ENCODE data around the gene COL11A1.

COL11A1 gene

DNA sequence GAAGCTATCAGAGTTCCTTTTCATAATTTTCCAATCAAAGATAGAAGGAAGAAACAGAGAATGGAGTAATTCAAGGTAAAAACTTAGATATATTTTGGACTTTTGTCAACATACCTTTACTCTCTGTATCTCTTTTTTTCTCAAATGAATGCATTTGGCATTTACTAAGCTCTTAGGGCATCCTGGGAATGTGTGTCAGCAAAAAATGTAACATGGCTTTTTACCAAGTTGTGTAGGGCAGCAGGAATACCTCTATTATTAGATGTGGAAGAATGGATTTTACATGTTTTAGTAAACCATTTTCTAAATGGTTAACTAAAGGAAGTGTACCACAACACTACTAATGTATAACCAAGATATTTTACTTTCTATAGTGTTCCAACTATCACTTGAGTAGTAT, 4.2 kb upstream of the COL11A1 start:
- TF ChIP-seq TAF1 (IDR thresholded peaks at IDR 0.05; ENCODE audit: borderline replicate concordance, low read depth, low read length) = no peak
- TF ChIP-seq POLR2AphosphoS5 (IDR thresholded peaks at IDR 0.05; ENCODE audit: low read depth, low read length) = no peak
- no peak for TF ChIP-seq POLR2A (IDR thresholded peaks at IDR 0.05; ENCODE audit: low read depth, low read length)
- FAIRE-seq (no peak), DNase-seq (ENCODE audit: insufficient read length) (no peak)

DNA sequence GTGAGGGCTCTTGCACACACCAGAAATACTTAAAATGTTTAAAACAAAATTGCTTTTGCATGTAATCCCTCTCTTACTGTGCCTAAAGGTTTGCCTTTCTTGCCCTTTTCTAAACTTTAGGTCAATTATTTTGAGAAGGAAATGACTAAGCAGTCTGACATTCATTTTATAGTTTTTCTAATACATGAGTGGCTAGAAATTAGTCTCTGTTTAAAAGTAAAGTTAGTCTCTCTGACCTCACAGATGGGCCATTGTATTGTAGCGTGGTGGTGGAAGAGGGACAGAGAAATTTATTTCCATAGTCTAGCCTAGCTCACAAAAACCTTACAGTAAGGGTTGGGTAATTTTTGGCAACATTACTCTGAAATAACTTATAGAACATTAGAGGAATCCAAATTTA, 3.6 kb upstream of the COL11A1 start:
- FAIRE-seq = no peak
- no peak for DNase-seq (ENCODE audit: insufficient read length)
- TF ChIP-seq POLR2A (IDR thresholded peaks at IDR 0.05; ENCODE audit: low read depth, low read length) = no peak
- no peak for TF ChIP-seq TAF1 (IDR thresholded peaks at IDR 0.05; ENCODE audit: borderline replicate concordance, low read depth, low read length)
- TF ChIP-seq POLR2AphosphoS5 (IDR thresholded peaks at IDR 0.05; ENCODE audit: low read depth, low read length) = no peak

DNA sequence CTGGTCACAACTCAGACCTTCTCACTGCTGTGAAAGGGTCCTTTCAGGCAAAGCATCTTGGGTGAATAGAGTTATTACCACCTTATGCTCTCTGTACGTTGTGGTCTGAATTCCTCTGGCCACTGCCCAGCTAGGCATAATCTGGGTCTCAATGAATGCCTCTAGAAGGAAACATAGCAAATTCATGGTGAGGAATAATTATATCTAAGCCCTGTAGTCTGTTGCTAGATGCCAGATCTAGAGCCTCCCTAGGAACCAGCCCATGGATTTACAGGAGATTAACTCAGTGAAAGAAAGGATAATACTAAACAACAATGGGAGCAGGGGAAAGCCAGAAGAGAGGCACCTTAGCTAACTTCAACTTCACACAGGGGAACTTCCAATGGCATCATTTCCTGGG, 2.4 kb upstream of the COL11A1 start:
- FAIRE-seq = no peak
- no peak for DNase-seq (ENCODE audit: insufficient read length)
- TF ChIP-seq POLR2A (IDR thresholded peaks at IDR 0.05; ENCODE audit: low read depth, low read length) = no peak
- no peak for TF ChIP-seq POLR2AphosphoS5 (IDR thresholded peaks at IDR 0.05; ENCODE audit: low read depth, low read length)
- no peak for TF ChIP-seq TAF1 (IDR thresholded peaks at IDR 0.05; ENCODE audit: borderline replicate concordance, low read depth, low read length)

DNA sequence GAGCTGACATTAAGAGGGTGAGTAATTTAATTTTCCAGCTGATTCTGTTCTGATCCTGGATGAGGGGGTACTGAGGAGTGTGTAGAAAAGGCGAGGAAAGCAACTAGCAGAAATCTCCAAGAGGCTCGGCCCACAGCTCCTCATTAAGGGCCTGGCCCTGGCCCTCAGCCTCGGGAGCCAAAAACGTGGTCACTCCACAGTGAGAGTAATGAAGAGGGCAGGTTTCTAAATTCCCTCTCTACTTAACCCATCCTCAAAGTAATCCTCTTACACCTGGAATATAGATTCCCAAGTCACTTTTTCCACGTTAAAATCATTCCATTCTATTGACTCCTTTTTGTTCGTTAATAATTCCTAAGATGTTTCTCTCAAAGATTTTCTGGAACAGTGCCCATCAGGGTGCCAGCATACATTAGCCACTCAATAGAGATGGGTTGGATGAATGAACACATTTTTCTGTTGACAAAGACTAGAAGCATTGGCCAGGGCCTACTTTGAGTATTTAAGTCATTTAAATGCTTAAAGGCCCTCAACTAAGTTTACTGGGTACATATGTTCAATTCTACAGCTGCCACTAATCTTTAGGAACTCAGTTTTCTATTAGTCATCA, 1.1 kb upstream of the COL11A1 start:
- no peak for FAIRE-seq
- no peak for DNase-seq (ENCODE audit: insufficient read length)

DNA sequence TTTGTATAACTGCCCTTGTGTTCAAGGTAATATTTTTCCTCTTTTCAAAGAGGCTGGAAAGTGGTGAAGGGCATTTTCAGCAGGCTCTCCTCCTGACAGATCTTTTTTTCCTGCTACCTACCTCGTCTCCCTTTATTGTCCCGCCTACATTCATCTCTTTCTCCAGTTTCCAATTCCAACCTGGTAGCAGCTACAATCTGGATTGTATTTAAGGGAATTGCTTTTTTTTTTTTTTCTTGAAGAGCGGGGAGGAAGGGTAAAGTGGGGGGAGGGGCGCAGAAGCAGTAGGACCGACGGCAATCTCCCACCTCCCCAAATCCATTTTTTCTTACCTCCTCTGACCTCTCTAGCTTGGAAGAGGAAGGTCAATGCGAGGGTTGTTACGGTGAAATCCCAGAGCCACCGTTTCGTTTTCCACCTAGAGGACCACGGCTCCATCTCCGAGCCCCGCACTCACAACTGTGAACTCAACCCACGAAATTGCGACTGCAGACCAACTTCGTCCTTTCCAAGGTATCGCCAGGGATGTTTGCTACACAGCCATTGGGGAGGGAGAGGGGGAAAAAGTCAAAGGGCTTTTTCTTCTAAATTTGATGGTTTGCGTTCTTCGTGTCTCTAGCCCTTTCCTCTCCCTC, 464 bp downstream of the COL11A1 start:
- FAIRE-seq = no peak
- DNase-seq (ENCODE audit: insufficient read length) = no peak
- TF ChIP-seq TAF1 (IDR thresholded peaks at IDR 0.05; ENCODE audit: borderline replicate concordance, low read depth, low read length) (no peak), POLR2A (IDR thresholded peaks at IDR 0.05; ENCODE audit: low read depth, low read length) (no peak), POLR2AphosphoS5 (IDR thresholded peaks at IDR 0.05; ENCODE audit: low read depth, low read length) (no peak)

More for the DNA sequence above, 1.1 kb upstream of the COL11A1 start:
- TF ChIP-seq POLR2AphosphoS5 (IDR thresholded peaks at IDR 0.05; ENCODE audit: low read depth, low read length) = no peak
- no peak for TF ChIP-seq TAF1 (IDR thresholded peaks at IDR 0.05; ENCODE audit: borderline replicate concordance, low read depth, low read length)

DNA sequence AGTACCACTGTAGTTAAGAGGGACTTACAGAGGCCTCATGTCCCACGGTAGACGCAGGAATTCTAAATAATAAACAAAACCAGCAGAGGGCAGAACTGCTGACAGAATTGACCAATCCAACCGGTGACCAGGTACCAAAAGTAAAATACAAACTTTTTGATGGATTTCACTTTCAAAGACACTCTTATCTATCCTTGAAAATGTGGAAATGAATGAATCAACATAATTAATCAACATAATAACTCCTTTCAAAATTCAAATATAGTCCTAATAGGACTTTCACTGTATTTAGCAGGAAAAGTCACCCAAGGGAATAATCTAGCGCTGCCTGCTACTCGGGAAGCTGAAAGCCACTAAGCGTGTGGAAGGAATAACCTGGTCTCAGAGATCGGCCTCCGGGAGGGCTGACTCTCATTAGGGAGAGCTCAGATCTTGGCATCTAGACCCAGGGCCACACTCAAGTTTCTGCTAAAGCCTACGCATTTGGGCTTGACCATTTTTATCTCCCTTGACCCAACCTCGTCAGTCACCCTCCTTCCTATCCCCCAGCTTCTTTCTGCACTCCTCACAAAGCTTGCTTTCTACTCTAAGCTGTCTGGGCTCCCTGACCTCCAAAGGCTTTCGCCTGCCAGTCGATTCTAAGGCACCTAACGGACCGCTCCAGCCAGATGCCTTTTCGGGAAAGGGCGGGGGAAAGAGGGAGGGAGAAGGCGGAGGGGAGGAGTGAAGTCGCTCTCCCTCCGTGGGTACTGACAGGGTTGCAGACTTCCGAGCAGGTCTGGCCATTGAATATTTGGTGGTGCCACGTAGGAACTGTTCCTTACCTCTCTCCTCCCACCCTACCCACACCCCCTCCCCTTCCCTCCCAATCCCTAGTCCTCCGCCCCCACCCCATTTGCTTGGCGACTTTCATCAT, 1.6 kb downstream of the COL11A1 start:
- FAIRE-seq (no peak), DNase-seq (ENCODE audit: insufficient read length) (no peak)
- no peak for TF ChIP-seq TAF1 (IDR thresholded peaks at IDR 0.05; ENCODE audit: borderline replicate concordance, low read depth, low read length)
- TF ChIP-seq POLR2A (IDR thresholded peaks at IDR 0.05; ENCODE audit: low read depth, low read length) = no peak
- TF ChIP-seq POLR2AphosphoS5 (IDR thresholded peaks at IDR 0.05; ENCODE audit: low read depth, low read length) = no peak

GRCh38 chr1:103101399-103101798, 6.9 kb downstream of the COL11A1 start:
- no peak for TF ChIP-seq POLR2A (IDR thresholded peaks at IDR 0.05; ENCODE audit: low read depth, low read length)
- TF ChIP-seq POLR2AphosphoS5 (IDR thresholded peaks at IDR 0.05; ENCODE audit: low read depth, low read length) = no peak
- no peak for TF ChIP-seq TAF1 (IDR thresholded peaks at IDR 0.05; ENCODE audit: borderline replicate concordance, low read depth, low read length)
- DNase-seq (ENCODE audit: insufficient read length) = no peak
- FAIRE-seq = no peak

- FAIRE-seq = no peak
- DNase-seq (ENCODE audit: insufficient read length) = no peak
- TF ChIP-seq POLR2AphosphoS5 (IDR thresholded peaks at IDR 0.05; ENCODE audit: low read depth, low read length) (no peak), POLR2A (IDR thresholded peaks at IDR 0.05; ENCODE audit: low read depth, low read length) (no peak), TAF1 (IDR thresholded peaks at IDR 0.05; ENCODE audit: borderline replicate concordance, low read depth, low read length) (no peak)
Observed at GRCh38 chr1:103089221-103089620, 19.1 kb downstream of the COL11A1 start.

DNA sequence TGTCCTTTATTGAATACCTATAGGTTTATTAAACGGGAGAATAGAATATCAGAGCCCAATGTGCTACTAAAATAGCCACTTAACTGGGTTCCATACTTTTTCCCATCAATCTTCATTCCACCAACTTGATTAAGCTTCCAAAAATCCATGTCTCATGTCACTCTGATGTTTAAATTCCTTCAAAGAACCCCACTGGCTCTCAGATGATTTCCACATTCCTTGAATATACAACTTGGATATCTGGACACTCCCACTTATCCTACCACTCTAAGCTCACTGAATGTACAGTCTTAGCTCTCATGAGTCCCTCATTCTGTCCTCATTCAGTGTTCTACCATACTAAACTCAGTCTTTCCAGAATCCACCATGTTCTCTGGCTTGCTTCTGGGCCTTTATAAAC, 21.1 kb downstream of the COL11A1 start:
- DNase-seq (ENCODE audit: insufficient read length) = no peak
- FAIRE-seq = no peak

DNA sequence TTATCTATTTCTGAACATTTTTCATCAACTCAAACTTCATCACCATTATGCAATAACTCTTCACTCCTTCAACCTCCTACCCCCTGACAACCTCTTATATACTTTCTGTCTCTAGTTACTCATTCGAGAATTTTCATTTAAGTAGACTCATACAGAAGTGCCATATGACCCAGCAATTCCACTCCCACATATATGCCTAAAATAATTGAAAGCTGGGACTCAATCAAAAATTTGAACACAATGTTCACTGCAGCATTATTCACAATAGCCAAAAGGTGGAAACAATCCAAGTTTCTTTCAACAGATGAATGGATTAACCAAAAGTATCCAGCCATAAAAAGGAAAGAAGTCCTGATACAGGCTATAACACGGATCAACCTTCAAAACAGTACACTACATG, 24.1 kb downstream of the COL11A1 start:
- FAIRE-seq = no peak
- TF ChIP-seq POLR2AphosphoS5 (IDR thresholded peaks at IDR 0.05; ENCODE audit: low read depth, low read length) (no peak), POLR2A (IDR thresholded peaks at IDR 0.05; ENCODE audit: low read depth, low read length) (no peak), TAF1 (IDR thresholded peaks at IDR 0.05; ENCODE audit: borderline replicate concordance, low read depth, low read length) (no peak)

More for the DNA sequence above, 21.1 kb downstream of the COL11A1 start:
- no peak for TF ChIP-seq POLR2A (IDR thresholded peaks at IDR 0.05; ENCODE audit: low read depth, low read length)
- TF ChIP-seq POLR2AphosphoS5 (IDR thresholded peaks at IDR 0.05; ENCODE audit: low read depth, low read length) = no peak
- TF ChIP-seq TAF1 (IDR thresholded peaks at IDR 0.05; ENCODE audit: borderline replicate concordance, low read depth, low read length) = no peak

GRCh38 chr1:103075316-103076000, 32.9 kb downstream of the COL11A1 start:
- no peak for TF ChIP-seq TAF1 (IDR thresholded peaks at IDR 0.05; ENCODE audit: borderline replicate concordance, low read depth, low read length)
- no peak for TF ChIP-seq POLR2AphosphoS5 (IDR thresholded peaks at IDR 0.05; ENCODE audit: low read depth, low read length)
- TF ChIP-seq POLR2A (IDR thresholded peaks at IDR 0.05; ENCODE audit: low read depth, low read length) = no peak
- no peak for FAIRE-seq

More for the DNA sequence above, 24.1 kb downstream of the COL11A1 start:
- DNase-seq (ENCODE audit: insufficient read length) = no peak

More at GRCh38 chr1:103075316-103076000, 32.9 kb downstream of the COL11A1 start:
- no peak for DNase-seq (ENCODE audit: insufficient read length)

Measured in GM12892 (cell line).